K562 (cell line): ENCODE results near the gene LENG8.

ENCODE experiments used
- FOXP1 ChIP-seq: sonication (generic); formaldehyde crosslinking; IDR thresholded peaks from 2 replicates; pipeline ENCODE4 v1.8.0; 2022; ENCODE audit warnings: mild to moderate bottlenecking, missing genetic modification reagents
- JUND ChIP-seq, 2 experiments: IDR thresholded peaks; 2 replicates in 1 of 2; 3 replicates in 1 of 2; pipeline ENCODE4 v1.6.1; 2011; ENCODE audit warnings: borderline replicate concordance in 2 of 2, low read depth in 2 of 2, low read length in 2 of 2, improper control_type of control experiment in 1 of 2, missing biosample characterization in 1 of 2, missing genetic modification characterization in 1 of 2, missing genetic modification reagents in 1 of 2
- KDM1A ChIP-seq, 2 experiments: fragments of 450-650 bp; IDR thresholded peaks; 2 replicates each; pipeline ENCODE4 v1.6.1; 2016; ENCODE audit warnings: mild to moderate bottlenecking in 2 of 2
- KLF10 ChIP-seq: fragments of 250-450 bp; sonication (Bioruptor Pico); IDR thresholded peaks from 2 replicates; pipeline ENCODE4 v1.6.1; 2021; ENCODE audit warnings: matching md5 sums
- PTTG1 ChIP-seq: fragments of 450-650 bp; IDR thresholded peaks from 2 replicates; pipeline ENCODE4 v1.6.1; 2016; ENCODE audit warnings: low read depth, mild to moderate bottlenecking, missing genetic modification characterization, missing compliant biosample characterization
- RAD51 ChIP-seq: fragments of 450-650 bp; IDR thresholded peaks from 2 replicates; pipeline ENCODE4 v1.7.1; 2016; ENCODE audit warnings: low read depth, mild to moderate bottlenecking, borderline replicate concordance
- ZNF316 ChIP-seq: fragments of 450-650 bp; IDR thresholded peaks from 2 replicates; pipeline ENCODE4 v1.6.1; 2016

- no peak for TF ChIP-seq KDM1A (IDR thresholded peaks at IDR 0.05)
- no peak for TF ChIP-seq ZNF316
- no peak for TF ChIP-seq JUND (IDR thresholded peaks at IDR 0.05; ENCODE audit: borderline replicate concordance, low read depth, low read length)
- no peak for TF ChIP-seq JUND (tag; IDR thresholded peaks at IDR 0.05; ENCODE audit: borderline replicate concordance, low read depth, low read length)
- TF ChIP-seq RAD51 = no peak
- TF ChIP-seq KLF10 (CRISPR knock-in tag) = no peak
- TF ChIP-seq PTTG1 = no peak
- no peak for TF ChIP-seq FOXP1 (CRISPR knock-in tag)
These were observed 17.7 kb upstream of the LENG8 start for GRCh38 chr19:54431255-54431838.
